Inflammatory macrophage (primary cell): Measurements from ENCODE around the gene KRTAP4-4.
"Not testable (repeated sequence)": the region's sequence is repeated elsewhere in the genome, so short reads cannot be mapped to it uniquely, and the experiment has no call there.

Source experiments
- DNase-seq, 2 donors: peaks; one replicate each; pipeline ENCODE4 v3.0.0-alpha.2; 2020 to 2022

Gene KRTAP4-4

GRCh38 chr17:41148971-41149651 is 11.4 kb downstream of the KRTAP4-4 start:
- not testable (repeated sequence) for DNase-seq

DNA sequence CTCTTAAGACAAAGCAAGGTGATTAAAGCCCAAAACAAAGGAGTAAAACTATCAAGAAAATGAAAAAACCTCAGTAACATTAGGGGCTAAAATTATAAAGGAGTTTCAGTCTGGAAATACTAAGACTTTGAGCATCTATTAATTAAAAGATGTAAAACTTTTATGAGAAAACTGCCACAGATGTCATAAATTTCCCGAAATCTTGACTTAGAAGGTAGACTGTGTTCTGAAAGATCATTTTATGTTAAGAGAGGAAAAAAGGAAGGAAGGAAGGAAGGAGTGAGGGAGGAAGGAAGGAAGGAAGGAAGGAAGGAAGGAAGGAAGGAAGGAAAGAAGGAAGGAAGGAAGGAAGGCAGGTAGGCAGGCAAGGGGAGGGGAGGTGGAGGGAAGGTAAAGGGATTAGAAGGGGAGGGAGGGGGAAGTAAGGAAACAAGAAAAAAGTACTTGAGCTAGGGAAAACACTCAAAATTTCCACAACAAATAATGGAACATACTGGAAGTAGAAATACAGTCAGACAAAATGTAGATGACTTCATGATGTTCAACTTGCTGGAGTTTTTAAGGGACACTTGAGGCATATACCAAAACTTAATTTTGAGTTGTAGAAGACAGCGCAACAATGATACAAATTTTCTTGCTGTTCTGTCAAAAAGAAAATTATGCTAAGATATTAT is 12.9 kb downstream of the KRTAP4-4 start:
- no peak for DNase-seq

DNA sequence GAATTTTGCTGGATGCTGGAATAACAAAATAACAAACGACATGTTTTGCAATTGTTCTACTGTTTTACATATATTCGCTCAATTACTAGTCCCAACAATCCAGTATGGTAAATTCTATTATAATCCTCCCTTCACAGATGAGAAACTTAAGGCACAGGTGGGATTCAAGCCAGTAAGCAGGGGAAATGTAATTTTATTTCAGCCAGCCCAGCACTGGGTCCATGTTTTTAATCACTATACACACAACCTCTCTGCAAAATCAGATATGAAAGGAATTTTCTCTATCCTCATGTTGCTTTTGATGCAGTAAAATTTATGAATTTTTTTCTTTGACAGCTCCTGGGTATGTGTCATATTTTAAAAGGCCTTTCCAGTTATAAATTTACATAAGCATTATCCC is 15.3 kb downstream of the KRTAP4-4 start:
- DNase-seq, result no peak

DNA sequence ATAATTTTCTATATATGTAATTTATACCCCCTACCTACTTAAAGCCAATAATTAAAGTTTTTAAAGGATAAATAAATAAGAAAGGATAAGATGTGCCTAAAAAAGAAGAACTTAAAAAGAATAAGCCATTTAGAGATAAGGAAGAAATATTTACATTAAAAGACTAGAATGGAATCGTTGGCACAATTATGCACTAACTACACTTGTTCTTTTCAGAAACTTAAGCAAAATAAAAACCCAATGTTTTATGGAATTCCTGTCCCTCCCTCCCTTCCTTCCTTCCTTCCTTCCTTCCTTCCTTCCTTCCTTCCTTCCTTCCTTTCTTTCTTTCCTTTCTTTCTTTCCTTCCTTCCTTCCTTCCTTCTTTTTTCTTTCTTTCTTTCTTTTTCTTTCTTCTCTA is 15.7 kb downstream of the KRTAP4-4 start:
- DNase-seq, result no peak

- no peak for DNase-seq
These were observed 19.2 kb downstream of the KRTAP4-4 start for GRCh38 chr17:41141361-41141760.

- DNase-seq, result peak in 1 of 2 donors; percentile 6
These were observed 20.0 kb downstream of the KRTAP4-4 start, which contains the start of gene KRTAP4-6 for GRCh38 chr17:41140360-41141131. Gene KRTAP4-6 (minus strand): TSS chr17:41140544. CDS start chr17:41140487, 57 bp downstream.

- not testable (repeated sequence) for DNase-seq
These were observed 20.7 kb downstream of the KRTAP4-4 start for GRCh38 chr17:41139865-41140264.

DNA sequence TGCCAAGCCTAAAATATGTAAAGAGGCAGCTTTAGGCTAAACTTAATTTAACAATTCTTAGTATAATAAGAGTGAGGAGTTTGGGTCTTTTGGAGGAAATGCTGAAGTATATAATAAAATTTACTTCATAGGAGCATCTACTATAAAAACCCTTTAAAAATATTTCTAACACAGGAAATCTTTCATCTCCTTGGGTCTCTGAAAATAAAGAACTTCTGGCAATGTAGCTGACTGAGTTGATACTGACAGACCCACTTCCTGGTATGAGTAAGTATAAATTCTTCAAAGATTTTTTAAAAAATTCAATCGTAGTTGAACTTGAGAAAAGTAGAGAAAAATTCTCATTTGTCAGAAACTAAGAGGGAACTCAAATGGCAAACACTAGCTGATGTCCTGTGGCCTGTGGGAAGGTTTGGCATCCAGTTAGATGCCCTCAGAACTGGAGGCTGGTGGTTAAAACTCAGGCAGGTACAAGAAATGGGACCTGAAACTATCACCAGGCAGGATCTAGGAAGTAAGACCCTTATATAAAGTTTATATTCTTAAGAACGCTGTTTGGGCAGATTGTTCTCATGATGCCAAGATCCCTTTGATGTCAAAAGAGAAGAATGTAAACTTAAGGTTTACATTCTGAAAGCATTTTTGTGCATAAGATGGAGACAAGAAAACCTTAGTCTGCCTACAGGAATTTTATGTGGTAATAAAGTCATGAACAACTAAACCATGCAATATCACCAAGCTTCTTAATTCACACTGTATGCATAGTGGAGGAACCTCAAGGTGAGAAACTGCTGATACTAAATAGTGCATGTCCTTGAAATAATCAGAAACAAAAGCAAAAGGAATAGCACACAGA is 26.4 kb downstream of the KRTAP4-4 start:
- DNase-seq, result no peak

DNA sequence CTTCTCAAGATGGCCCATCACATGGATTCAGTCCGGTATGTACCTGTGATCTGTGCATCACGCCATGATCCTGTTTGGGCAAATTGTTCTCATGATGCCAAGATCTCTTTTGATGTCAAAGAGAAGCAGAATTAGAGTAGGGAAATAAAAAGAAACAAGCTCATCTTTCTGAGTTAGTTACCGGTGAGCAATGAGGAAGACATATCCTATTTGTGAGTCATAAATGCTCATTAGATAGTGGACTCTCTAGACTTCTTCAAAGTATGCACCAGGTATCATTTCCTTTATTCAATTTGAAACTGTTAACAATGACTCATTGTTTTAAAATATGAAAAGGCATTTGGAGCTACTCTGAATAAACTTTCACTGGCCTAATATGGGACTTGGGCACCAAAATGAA is 28.6 kb downstream of the KRTAP4-4 start:
- no peak for DNase-seq

GRCh38 chr17:41127371-41127770 is 33.2 kb downstream of the KRTAP4-4 start:
- DNase-seq, result no peak

DNA sequence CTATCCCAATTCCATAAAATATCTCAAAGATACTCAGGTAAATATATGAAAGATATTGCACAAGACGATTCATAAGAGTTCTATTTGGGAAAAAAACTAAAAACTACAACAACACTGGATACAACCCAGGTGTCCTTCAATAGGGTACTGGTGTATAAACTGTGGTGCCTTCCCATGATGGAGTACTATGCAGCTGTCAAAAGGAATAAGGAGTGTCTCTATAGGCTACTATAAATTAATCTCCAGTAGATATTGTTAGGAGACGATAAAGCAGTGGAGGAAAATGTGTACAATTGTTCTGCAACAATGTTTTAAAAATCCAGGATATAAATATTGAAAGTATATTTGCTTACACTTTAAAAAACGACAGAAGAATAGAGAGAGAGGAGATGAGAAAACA is 34.1 kb downstream of the KRTAP4-4 start:
- DNase-seq, result no peak

DNA sequence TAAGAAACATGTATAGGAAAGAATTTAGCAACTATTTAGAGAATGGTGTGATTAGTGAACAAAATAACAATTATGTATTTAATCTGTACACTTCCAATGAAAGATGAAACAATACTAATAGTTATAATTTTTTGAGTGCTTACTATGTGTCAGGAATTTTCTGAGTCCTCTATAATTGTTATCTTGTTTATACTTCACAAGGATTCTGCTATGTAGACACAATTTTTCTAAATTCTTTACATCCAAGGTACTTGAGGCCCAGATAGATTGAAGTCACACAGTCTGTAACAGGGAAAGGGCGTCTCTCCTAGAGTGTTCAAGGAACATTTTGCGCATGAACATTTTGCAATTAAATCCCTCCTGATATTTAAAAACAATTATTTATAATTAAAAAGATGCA is 35.5 kb downstream of the KRTAP4-4 start:
- DNase-seq, result no peak

DNA sequence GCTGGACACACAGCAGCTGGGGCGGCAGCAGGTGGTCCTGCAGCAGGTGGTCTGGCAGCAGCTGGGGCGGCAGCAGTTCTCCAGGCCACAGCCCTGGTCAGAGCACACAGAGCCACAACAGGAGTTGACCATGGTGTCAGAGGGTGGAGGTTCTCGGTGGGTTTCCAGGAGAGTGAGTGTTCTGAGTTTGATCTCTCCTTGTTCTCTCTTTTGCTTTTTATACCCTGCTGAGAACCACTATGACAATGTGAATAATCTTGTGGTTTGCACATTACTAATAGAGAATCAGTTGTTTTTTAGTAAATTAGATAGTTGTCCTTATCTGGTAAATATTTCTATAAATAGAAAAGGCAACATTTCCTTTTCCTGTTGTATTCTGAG is 36.6 kb downstream of the KRTAP4-4 start, which contains the start of gene KRTAP4-12:
TSS of gene KRTAP4-12 (minus strand) at position 192 of the 381 bp plus-strand sequence. CDS start at position 132, 60 bp downstream.
- not testable (repeated sequence) for DNase-seq

DNA sequence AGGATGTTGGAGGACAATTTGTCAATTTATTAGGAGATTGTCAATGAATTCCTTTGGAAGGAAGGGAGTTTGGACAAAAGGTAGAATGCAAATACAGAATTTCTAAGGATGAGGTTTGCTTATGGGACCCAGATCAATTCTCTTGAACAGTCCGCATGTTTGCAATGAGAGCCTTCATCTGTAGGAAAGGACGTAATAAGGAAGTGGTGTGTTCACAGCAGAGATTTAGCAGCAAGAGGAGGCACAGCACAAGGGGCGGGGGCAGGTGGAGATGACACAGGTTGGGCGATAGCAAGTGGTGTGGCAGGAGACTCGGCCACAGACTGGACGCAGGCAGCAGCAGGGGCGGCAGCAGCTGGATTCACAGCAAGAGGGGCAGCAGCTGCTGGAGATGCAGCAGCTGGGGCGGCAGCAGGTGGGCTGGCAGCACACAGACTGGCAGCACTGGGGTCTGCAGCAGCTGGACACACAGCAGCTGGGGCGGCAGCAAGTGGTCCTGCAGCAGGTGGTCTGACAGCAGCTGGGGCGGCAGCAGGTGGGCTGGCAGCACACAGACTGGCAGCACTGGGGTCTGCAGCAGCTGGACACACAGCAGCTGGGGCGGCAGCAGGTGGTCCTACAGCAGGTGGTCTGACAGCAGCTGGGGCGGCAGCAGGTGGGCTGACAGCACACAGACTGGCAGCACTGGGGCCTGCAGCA is 37.1 kb downstream of the KRTAP4-4 start:
- not testable (repeated sequence) for DNase-seq

GRCh38 chr17:41121742-41122141 is 38.8 kb downstream of the KRTAP4-4 start:
- no peak for DNase-seq

DNA sequence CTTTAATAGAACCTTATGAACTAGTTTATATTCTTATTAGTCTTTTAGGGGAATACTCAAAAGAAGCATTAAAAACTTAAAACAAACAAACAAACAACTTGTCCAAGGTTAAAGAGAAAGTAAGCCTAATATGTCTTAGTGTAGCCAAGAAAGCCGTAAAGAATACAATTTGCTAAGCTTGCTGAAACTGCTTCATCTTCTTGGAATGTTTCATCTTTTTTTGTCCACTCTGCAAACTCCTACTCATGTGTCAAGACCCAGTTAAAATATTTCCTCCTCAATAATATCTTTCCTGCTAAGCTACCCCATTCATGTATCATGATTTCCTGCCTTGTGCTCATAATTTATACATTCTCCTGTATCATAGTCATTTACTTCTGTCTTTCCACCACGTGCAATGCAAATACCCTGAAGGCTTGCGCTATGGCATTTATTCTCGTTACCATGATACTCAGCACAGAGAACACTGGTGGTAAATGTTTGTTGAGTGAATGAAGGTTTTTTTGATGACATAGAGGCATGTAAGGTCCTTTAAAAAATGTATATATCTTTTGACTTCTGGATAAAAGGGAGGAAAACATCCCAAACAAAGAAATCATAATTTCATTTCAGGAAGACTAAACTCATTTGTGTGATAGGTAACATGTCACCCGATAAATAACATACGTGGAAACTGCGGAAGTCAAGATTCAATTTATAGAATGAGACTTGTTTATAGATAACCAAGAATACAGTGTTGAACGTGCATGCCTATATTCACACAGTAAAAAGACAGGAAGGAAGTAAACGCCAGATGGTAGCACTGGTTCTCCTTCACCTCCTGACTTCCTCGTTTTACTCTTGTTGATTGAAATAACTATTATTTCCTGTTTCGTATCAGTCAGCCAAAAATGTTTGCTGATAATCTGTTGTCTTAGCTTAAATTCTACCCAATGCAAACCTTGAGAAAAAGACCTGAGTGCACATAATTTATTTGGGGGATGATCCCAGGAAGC is 40.6 kb downstream of the KRTAP4-4 start:
- DNase-seq, result peak; percentile 2 to 23

DNA sequence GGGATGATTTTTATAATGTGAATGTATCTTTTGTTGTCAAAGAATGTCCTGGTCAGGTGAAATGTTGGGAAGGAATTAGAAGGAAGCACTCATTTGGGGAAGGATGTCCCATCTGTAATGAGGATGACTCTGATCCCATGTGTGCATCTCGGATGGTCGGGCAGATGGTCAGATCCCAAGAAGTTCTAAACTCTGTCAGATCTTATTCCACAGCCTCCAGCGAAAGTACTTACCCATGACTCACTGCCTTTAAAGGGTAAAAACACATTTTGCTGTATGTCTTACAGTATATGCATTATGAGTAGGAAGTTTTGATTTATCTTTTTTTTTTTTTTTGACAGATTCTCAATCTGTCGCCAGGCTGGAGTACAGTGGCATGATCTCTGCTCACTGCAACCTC is 41.8 kb downstream of the KRTAP4-4 start:
- DNase-seq, result no peak

- DNase-seq, result not testable (repeated sequence)
These were observed 42.6 kb downstream of the KRTAP4-4 start, which contains the start of gene KRTAP4-11 for GRCh38 chr17:41117846-41118386. Gene KRTAP4-11 (minus strand): TSS chr17:41118373. CDS start chr17:41118315, 58 bp downstream.

GRCh38 chr17:41116297-41116696 is 44.3 kb downstream of the KRTAP4-4 start:
- peak; percentile 31 to 48 for DNase-seq
